ENCODE results near the gene IGSF8. TPM values are rescaled to one million over a fixed set of nuclear protein-coding genes. Genes with fewer than 3 reads are reported as not detected.
A peak's percentile ranks its signal among the peaks of the same experiment; 100 is the strongest.

IGSF8 gene
- total RNA-seq, 1 experiment from 2014 or later, result 56.2 TPM

GRCh38 chr1:160101037-160101716 lies 2.8 kb upstream of the IGSF8 start:
- Histone ChIP-seq H2BK5ac (ENCODE audit: insufficient read length, low read length) (no peak overlapping the region), H2BK12ac (ENCODE audit: insufficient read length, low read depth, low read length) (no peak overlapping the region), H3K79me2 (ENCODE audit: insufficient read depth, low read length) (peaks cover 3% of the 10 kb centered on the region; the same call in 1 of the 2 replicates), H4K91ac (ENCODE audit: insufficient read length, low read depth, low read length) (no peak overlapping the region), H3K18ac (ENCODE audit: insufficient read length, low read depth, low read length) (no peak overlapping the region), H3K79me1 (ENCODE audit: insufficient read depth, low read depth, low read length, poor library complexity, severe bottlenecking) (no peaks in the 10 kb centered on the region), H3K4me1 (ENCODE audit: insufficient read depth, low read length) (peaks cover 11% of the 10 kb centered on the region), H2BK20ac (ENCODE audit: low read depth, low read length, poor library complexity, severe bottlenecking) (no peak overlapping the region), H4K5ac (ENCODE audit: insufficient read length, low read depth, low read length) (no peak overlapping the region), H3K4ac (ENCODE audit: low read depth, low read length) (no peak overlapping the region), H3T11ph (ENCODE audit: low read length) (no peak overlapping the region), H3K23me2 (ENCODE audit: insufficient read length, low read depth, low read length, poor library complexity, severe bottlenecking) (peaks cover 9% of the 10 kb centered on the region), H2BK15ac (ENCODE audit: low read depth, low read length) (no peak overlapping the region), H3K9ac (ENCODE audit: extremely low read depth, insufficient read length, low read length) (no peak overlapping the region), H2AK5ac (ENCODE audit: insufficient read length, low read length) (no peak overlapping the region), H3K27ac (ENCODE audit: insufficient read length, low read depth, low read length) (no peak overlapping the region), H3K27me3 (ENCODE audit: insufficient read depth, low read length) (no peaks in the 10 kb centered on the region), H2AFZ (ENCODE audit: low read length) (no peak overlapping the region), H3K14ac (ENCODE audit: insufficient read depth, low read length) (no peak overlapping the region), H3K56ac (ENCODE audit: insufficient read length, low read depth, low read length) (no peak overlapping the region), H4K8ac (replicated peaks; ENCODE audit: insufficient read length, low read depth, low read length) (no peak overlapping the region), H3K4me2 (ENCODE audit: insufficient read depth, insufficient read length, low read length) (no peak overlapping the region), H3K23ac (ENCODE audit: insufficient read length, low read depth, low read length) (no peak overlapping the region), H2BK120ac (ENCODE audit: low read depth, low read length, poor library complexity, severe bottlenecking) (no peak overlapping the region), H4K20me1 (ENCODE audit: control insufficient read depth, insufficient read depth, insufficient read length) (no peaks in the 10 kb centered on the region), H3K9me3 (ENCODE audit: control insufficient read depth, low read depth, low read length) (no peaks in the 10 kb centered on the region)
- Mint-ChIP-seq H3K27me3 (ENCODE audit: low read depth) (peaks cover 6% of the 10 kb centered on the region), H3K4me3 (no peak overlapping the region; a peak in 1 of 5 replicates), H3K36me3 (ENCODE audit: insufficient read depth in 1 of 3, low read depth in 3 of 3) (no peaks in the 10 kb centered on the region; a peak in 1 of 7 replicates), H3K4me1 (peaks cover 46 to 57% of the 10 kb centered on the region in 2 experiments), H3K27ac (peak overlapping the region in 1 of 3 experiments; percentile 83; a peak in 3 of 7 replicates), H3K9me3 (no peaks in the 10 kb centered on the region; a peak in 1 of 5 replicates)
- TF ChIP-seq, protein P1, sequence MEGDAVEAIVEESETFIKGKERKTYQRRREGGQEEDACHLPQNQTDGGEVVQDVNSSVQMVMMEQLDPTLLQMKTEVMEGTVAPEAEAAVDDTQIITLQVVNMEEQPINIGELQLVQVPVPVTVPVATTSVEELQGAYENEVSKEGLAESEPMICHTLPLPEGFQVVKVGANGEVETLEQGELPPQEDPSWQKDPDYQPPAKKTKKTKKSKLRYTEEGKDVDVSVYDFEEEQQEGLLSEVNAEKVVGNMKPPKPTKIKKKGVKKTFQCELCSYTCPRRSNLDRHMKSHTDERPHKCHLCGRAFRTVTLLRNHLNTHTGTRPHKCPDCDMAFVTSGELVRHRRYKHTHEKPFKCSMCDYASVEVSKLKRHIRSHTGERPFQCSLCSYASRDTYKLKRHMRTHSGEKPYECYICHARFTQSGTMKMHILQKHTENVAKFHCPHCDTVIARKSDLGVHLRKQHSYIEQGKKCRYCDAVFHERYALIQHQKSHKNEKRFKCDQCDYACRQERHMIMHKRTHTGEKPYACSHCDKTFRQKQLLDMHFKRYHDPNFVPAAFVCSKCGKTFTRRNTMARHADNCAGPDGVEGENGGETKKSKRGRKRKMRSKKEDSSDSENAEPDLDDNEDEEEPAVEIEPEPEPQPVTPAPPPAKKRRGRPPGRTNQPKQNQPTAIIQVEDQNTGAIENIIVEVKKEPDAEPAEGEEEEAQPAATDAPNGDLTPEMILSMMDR (conservative IDR thresholded peaks at IDR 0.05), result peak; percentile 97
- peak; percentile 90 for DNase-seq
- no CpG with 5 or more reads among the region's 13 CpGs for WGBS (ENCODE audit: extremely low coverage, insufficient read length, low lambda C conversion rate)

Measured in H9 (cell line).